HG03135 (cell line): ENCODE data around the gene RAI1.
A peak's percentile ranks its signal among the peaks of the same experiment; 100 is the strongest.

Experiments
- ATAC-seq: cut with Tn5 transposase; IDR thresholded peaks from one replicate; pipeline ENCODE4 v1.9.1; 2021; ENCODE audit warnings: mild to moderate bottlenecking, moderate library complexity; ENCODE audit not compliant: unreplicated experiment

The RAI1 gene

DNA sequence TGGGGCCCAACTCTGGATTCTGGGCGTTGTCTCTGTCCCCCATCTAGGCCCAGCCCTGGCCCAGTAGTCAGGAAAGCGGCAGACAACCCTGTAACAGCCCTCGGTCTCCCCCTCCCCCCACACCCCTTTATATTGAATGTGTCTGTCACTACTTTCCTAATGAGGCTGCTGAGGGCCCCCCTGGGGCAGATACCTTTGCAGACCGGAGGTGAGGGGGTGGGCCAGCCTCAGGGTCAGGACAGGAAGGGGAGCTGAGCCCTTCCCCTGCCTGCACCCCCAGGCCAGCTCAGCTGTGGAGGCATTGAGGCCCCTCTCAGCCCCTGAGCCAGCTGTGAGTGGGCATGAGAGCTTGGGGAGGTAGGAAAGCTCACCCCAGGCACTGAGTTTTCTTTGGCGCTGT, 17.1 kb downstream of the RAI1 start:
- no peak for ATAC-seq

- ATAC-seq = no peak
Observed at GRCh38 chr17:17698869-17699351, 17.7 kb downstream of the RAI1 start.

DNA sequence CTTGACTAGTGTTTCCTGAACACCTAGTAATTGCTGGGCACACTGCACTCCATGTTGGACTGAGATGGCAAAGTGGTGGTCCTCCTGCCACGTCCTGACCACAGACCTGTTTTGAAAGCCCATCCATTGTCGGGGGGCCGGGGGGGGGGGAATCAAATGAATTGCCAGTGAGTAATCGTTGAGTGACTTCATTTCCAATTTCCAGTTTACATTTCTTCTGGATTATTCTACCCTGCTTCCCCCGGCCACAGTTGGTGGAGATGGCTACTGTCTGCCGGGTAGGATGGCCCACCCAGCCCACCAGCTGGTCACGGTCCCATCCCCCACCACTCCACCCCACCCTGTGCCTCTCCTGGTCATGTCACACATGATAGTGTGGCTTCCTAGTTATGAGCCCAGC, 18.2 kb downstream of the RAI1 start:
- ATAC-seq = no peak

GRCh38 chr17:17700251-17700969, 19.2 kb downstream of the RAI1 start:
- ATAC-seq = no peak

DNA sequence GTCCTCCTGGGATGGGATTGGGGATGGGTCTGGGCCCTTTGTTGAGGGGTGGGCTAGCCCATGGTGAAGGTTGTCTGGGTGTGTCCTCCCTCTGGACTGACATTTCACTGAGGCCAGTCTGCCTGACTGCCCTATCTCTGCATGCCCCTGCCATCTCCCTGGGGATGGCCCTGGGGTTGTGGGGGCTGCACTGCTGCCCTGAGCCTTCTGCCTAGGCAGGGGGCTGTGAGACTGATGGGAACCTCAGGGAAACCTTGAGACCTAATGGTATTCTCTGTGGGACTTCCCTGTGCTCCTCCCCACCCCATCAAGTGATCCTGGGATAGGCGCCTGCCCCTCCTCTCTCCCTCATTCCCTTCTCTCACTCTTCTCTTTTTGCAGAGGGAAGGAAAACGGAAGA, 19.9 kb downstream of the RAI1 start:
- no peak for ATAC-seq

DNA sequence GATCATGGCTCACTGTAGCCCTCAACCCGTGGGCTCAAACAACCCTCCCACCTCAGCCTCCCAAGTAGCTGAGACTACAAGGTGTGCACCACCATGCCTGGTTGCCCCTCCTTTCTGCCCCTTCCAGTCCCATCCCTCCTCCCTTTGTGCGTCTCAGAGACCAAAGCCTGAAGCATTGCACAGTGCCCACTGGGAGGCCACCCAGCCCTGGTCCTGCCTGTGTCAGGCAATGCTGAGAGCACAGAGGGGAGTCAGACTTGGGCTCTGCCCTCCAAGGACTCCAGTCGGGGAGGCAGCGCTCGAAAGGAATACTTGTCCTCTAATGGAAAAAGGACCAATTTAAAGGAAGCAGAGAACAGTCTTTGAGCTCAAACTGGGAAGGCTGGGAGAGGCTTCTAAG, 20.4 kb downstream of the RAI1 start:
- ATAC-seq = no peak

DNA sequence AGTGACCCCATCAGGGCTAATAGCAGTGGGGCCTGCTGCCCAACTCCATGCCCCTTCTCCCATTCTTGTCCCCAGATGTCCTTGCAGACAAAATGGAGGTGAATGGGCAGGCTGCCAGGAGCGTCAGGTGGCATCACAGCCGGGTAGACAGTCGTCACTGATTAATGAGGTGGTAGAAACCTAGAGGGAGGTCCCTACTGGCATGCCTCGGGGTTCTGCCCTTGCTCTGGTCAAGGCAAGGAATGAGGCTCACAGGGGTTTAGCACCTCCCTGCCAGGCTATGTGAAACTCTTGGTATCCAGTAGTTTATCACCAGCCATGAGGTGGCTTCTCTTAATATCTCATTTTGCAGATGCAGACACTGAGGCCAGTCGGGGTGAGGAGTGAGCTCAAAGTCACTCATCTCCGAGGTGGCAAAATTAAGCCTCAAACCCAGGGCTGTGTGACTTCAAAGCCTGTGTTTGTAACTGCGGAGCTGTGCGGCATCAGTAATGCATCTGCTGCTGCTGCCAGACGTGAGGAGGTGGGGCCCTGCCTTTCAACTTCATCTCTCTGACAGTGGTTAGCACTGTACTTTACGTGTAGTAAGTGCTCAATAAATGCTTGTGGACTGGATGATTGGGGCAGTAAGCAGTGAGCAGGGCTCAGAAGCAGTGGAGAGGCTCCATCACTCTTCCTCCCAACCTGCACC, 21.3 kb downstream of the RAI1 start:
- no peak for ATAC-seq

DNA sequence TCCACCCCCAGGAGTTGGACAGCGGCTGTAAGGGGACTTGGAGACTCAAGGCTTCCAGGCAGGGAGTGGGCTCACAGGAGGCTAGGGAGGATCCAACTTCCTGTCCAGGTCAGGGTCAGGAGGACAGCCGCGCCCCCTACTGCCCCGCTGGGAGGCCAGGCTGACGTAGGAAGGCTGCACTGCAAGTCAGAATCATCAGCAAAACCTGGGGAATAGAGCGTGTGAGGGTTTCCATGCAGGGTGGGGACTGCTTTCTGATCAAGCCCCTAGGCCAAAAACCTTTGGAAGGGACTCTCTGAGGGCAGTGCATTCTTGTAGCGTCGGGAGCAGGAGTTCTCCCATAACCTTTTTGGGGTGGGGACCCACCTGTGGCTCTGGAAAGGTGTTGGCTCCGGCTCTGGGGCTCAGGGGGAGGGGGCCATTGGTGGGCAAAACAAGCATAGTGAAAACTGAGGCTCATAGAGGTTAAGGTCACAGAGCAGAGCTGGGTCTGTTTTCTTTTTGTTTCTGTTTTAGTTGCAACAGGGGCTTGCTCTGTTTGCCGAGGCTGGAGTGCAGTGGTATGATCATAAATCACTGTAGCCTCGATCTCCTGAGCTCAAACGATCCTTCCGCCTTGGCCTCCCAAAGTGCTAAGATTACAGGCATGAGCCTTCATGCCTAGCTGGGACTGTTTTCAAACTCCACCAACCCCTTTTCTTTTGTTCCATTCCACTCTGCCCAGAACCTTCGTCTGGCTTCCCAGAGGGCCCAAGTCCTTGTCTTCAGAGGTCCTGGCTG, 22.1 kb downstream of the RAI1 start:
- no peak for ATAC-seq

DNA sequence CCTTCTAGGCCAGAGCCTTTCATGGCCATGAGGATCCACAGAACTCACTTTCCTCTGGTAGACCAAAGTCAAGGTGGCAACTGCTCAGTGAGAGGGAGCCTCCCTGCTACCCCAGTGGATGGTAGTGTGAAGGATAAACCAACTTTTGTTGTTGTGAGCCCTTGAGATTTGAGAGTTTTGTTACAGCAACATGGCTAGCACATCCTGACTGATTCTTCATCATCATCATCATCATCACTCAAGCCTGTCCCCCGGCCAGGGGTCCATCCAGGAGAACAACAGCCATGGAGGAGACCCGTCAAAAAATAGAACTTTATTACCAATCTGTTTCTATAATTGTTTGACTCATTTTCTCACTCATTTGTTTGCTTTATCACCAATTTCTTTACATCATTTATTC, 23.7 kb downstream of the RAI1 start:
- no peak for ATAC-seq

DNA sequence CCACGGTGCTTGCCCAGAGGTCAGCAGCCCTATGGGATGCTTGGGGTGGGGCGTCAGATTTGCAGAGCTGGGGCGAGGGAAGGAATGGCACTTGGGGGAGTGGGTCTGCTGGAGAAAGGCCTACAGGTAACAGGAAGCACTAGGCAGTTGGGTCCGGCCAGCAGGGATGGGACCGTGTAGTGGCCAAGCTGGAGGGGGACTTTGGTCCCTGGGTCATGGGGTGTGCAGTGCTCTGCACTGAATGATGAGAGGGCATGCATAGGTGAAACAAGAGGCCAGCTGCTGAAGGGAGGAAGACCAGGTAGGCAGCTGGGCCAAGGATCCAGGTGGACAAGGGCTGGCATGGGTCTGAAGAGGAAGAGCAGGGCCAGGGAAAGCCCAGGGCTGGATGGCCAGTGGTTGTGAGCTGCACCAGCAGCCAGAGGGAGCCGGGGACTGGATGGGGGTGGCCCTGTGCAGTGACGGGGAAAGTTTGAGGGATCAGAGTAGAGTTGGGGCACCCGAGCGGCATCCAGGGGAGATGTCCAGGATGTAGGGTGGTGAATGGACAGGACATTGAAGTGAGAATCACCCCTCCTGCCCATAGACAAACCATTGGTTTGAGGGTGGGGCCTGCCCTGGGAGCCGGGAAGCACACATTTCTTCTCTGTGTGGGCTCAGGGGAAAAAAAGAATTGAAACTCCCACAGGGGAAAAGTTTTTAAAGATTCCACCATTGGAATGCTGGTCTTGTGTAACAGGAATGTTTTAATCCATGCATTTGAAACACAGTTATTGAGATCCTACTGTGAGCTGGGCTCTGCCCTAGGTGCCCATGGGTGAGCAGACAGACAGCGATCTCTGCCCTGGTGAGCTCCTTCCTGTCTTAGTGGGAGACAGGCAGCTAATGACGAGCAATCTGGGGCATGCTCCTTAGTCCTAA, 25.1 kb downstream of the RAI1 start:
- ATAC-seq = no peak

DNA sequence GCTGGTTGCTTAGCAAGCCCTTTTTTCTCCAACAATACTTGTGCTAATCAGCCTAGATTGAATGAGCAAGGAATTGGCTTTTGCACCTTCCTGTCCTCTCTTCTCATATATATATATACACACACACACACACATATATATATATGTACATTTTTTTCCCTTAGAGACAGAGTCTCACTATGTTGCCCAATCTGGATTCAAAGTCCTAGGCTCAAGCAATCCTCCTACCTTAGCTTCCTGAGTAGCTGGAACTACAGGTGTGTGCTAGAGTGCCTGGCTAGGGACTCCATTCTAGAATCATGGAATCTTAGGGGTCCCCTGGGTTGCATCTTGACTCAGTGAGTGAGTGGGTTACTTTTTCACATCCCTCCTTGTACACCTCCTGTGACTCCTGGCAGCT, 27.0 kb downstream of the RAI1 start:
- no peak for ATAC-seq

GRCh38 chr17:17708816-17709215, 27.6 kb downstream of the RAI1 start:
- ATAC-seq = no peak

DNA sequence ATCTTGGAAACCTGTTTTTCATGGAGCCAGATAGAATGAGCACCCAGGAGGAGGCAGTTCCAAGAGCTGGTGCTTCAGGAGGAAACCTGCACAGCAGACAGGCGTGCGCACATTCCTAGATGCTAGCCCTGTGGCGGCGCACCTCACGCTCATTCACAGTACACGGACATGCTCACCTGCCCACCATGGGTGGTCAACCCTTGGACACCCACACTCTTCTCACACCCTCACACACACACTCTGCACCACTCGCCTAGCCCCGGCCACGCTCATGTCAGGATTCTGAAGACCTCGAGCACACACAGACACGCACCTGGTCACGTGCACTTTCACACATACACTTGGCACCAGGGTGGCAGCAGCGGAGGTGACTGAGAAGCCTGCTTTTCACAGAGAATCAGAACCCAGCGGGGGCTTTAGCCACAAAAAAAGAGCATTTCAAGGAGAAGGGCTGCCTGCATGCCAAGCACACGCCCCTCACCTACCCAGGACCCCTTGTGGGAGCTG, 28.6 kb downstream of the RAI1 start:
- no peak for ATAC-seq

GRCh38 chr17:17710355-17710727, 29.1 kb downstream of the RAI1 start:
- no peak for ATAC-seq

DNA sequence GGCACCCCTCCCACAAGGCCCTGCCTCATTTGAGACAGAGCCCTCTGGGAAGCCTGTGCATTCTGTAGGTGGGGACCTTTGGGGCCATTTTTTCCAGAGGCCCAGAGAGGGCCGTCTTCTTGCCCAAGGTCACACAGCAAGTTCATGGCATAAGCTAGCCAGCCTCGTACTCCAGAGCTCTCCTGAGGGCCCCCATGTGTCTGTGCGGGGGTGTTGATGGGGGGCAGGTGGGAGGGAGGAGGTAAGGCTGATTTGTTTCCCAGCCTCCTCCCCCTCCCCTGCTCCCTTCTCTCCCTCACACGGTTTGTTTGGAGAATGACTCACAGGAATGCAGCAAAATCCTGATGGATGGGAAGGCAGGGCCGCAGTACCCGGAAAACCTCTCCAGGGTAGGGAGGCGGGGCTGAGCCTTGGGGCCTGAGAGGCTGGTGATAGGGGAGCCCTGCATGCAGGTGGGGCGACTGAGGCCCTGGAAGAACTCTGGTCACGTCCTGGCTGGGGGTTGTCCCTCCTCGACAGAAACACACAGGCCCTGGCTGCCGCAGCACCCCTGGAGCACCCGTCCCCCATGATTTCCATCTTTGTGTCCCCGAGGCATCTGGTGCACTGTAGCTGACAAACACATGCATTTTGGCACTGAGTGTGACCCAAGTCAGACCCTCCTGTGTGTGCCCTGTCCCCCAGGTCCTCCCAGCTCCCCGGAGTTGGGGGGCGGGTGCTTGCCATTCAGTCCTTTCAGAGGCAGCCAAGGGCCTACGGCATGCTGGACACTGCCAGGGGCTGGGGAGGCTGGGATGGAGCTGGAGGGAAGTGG, 29.7 kb downstream of the RAI1 start:
- ATAC-seq = no peak

DNA sequence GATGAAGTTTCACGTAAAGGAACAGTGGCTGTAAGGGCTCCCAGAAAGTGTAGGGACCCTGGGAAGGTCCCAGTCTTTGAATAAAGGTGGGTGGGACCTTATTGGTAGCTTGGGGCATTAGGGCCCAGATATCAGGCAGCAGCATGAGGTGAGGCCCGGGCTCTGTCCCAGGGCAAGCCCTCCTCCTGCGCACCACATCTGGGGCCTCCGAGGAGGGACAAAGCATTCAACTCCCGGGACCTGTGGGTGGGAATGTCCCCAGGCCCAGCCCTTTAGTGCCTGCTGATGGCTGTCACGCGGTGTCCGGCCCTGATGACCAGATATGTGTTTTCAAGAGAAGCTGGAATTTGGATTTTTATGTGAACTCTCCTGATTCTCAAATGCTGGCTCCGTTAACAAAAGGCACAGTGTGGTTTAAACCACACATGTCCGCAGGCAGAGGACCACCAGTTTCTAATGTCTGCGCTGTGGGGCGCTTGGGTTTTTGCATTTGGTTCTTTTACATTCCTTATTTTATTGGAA, 30.4 kb downstream of the RAI1 start:
- ATAC-seq = no peak

DNA sequence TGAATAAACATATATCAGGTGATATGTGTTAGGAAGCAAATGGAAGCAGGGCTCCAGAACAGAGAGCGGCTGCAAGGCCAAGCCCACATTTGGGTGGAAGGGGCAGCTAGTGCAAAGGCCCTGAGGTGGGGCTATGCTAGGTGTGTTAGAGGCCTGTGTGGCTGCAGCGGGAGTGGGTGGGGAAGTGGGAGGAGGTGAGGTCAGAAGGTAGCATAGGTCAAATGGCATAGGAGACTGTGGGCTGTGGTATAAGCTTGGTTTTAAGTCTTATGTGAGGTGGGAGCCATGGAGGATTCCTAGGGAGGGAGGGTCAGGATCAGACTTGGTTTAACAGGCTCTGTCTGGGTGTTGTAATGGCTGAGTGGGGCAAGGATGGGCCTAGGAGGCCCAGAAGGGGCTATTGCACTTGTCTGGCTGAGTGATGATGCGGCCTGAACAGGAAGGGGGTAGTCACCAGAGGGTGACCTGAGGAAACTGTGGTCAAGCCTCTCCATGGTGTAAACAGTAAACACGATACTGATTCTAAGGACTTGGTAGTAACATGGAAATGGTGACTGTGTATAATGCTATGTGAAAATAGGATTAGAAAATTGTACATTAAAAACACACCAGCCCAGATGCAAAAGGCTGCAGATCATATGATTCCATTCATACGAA, 31.1 kb downstream of the RAI1 start:
- ATAC-seq = peak; percentile 89

- ATAC-seq = no peak
Observed at GRCh38 chr17:17713839-17714238, 32.6 kb downstream of the RAI1 start.

GRCh38 chr17:17714261-17714866, 33.1 kb downstream of the RAI1 start:
- ATAC-seq = no peak
